ENCODE measurements around the gene TUBB1.
A peak's percentile ranks its signal among the peaks of the same experiment; 100 is the strongest.

The TUBB1 gene

DNA sequence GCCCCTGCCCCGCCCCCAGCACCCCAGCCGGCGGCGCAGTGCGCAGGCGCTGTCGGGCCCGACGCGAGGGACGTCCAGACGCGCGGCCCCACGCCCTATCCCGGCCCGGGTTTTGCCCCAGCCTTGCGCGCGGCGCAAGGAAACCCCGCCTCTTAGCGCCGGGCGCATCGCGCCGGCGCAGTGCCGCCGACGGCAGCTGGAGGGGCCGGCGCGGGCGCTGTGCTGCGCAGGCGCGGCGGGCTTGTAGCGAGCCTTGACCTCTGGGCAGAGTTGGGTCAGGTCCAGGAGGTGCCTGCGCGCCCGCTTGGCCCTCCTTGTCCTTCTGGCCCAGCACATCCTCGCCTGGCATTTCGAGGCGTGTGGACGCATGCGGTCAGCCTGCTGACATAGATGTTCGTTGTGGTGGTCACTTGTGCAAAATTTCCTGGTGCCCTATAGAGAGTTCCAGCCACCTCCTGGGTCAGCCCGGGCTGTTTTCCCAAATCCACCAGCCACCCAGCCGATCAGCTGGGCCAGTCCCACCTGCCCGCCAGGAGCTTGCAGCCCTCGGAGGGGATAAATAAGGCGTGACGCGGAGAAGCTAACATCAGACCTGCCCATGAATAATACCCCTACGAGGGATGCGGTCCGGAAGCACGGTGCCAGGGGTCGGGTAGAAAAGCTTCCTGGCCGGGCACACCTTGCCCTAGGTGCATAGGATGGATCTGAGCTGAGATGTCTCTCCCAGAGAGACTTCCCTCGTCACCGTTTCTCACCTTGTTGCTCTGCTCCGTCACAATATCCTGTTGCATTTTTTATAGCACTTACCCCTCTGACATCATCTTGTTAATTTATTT lies 23.8 kb downstream of the TUBB1 start:
- Histone ChIP-seq H3K9ac (ENCODE audit: low read length) (peak overlapping the region; percentile 72), H3K9me2 (replicated peaks; ENCODE audit: insufficient read depth, low read length) (no peaks in the 10 kb centered on the region), H3K36me3 (replicated peaks; ENCODE audit: insufficient read depth, low read length) (no peaks in the 10 kb centered on the region; the same call in 1 of the 2 replicates), H3K9me3 (replicated peaks; ENCODE audit: insufficient read depth, low read length) (no peaks in the 10 kb centered on the region), H3K27me3 (replicated peaks; ENCODE audit: insufficient read depth, low read length) (no peaks in the 10 kb centered on the region), H3K79me2 (ENCODE audit: low read length) (peaks cover 46% of the 10 kb centered on the region), H3K4me2 (ENCODE audit: low read depth, low read length) (peak overlapping the region; percentile 98), H4K20me1 (ENCODE audit: insufficient read depth, low read length) (0 out of 2 replicates have a peak, but pooled peaks cover 4% of the 10 kb centered on the region), H2AFZ (ENCODE audit: low read length) (peak overlapping the region; percentile 98), H3K27ac (ENCODE audit: low read length) (no peak overlapping the region; the same call in 1 of the 2 replicates), H3K4me3 (ENCODE audit: low read length) (peak overlapping the region; percentile 81), H3F3A (ENCODE audit: insufficient read depth, low read length) (no peaks in the 10 kb centered on the region), H3K4me1 (ENCODE audit: low read length) (peaks cover 14% of the 10 kb centered on the region)
- DNase-seq, result peak; percentile 97
- TF ChIP-seq EZH2phosphoT487 (IDR thresholded peaks at IDR 0.05; ENCODE audit: low read length) (no peak), EZH2 (optimal IDR thresholded peaks at IDR 0.05; ENCODE audit: low read depth, low read length) (no peak)
- TF ChIP-seq, protein P1, sequence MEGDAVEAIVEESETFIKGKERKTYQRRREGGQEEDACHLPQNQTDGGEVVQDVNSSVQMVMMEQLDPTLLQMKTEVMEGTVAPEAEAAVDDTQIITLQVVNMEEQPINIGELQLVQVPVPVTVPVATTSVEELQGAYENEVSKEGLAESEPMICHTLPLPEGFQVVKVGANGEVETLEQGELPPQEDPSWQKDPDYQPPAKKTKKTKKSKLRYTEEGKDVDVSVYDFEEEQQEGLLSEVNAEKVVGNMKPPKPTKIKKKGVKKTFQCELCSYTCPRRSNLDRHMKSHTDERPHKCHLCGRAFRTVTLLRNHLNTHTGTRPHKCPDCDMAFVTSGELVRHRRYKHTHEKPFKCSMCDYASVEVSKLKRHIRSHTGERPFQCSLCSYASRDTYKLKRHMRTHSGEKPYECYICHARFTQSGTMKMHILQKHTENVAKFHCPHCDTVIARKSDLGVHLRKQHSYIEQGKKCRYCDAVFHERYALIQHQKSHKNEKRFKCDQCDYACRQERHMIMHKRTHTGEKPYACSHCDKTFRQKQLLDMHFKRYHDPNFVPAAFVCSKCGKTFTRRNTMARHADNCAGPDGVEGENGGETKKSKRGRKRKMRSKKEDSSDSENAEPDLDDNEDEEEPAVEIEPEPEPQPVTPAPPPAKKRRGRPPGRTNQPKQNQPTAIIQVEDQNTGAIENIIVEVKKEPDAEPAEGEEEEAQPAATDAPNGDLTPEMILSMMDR (IDR thresholded peaks at IDR 0.05; ENCODE audit: low read length), result no peak

DNA sequence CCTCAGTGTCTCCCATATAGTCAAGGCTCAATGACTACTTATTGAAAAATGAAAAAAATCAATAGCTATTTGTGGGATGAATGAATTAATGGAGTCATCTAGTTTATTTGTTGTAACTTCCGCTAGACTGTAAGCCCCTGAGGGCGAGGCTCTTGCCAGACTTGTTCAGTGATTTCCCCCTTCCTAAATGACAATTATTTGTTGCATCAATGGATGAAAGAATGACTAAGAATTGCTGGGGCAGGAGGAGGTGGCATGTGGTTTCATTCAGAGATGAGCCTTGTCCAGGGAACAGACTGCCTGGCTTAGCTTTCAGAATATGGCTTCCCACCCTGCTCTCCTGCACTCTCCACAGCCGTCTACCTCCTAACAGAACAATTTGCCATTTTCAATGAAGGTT lies 24.5 kb downstream of the TUBB1 start:
- Histone ChIP-seq H3K27me3 (replicated peaks; ENCODE audit: insufficient read depth, low read length) (no peaks in the 10 kb centered on the region), H3K4me2 (ENCODE audit: low read depth, low read length) (peak overlapping the region; percentile 98; the same call in 1 of the 2 replicates), H4K20me1 (ENCODE audit: insufficient read depth, low read length) (0 out of 2 replicates have a peak, but pooled peaks cover 4% of the 10 kb centered on the region), H3K9me2 (replicated peaks; ENCODE audit: insufficient read depth, low read length) (no peaks in the 10 kb centered on the region), H3K4me3 (ENCODE audit: low read length) (no peak overlapping the region), H3F3A (ENCODE audit: insufficient read depth, low read length) (no peaks in the 10 kb centered on the region), H2AFZ (ENCODE audit: low read length) (peak overlapping the region; percentile 98; the same call in 1 of the 2 replicates), H3K9ac (ENCODE audit: low read length) (no peak overlapping the region), H3K79me2 (ENCODE audit: low read length) (peaks cover 39% of the 10 kb centered on the region), H3K36me3 (replicated peaks; ENCODE audit: insufficient read depth, low read length) (no peaks in the 10 kb centered on the region), H3K9me3 (replicated peaks; ENCODE audit: insufficient read depth, low read length) (no peaks in the 10 kb centered on the region), H3K4me1 (ENCODE audit: low read length) (peaks cover 14% of the 10 kb centered on the region), H3K27ac (ENCODE audit: low read length) (no peak overlapping the region)
- TF ChIP-seq EZH2 (optimal IDR thresholded peaks at IDR 0.05; ENCODE audit: low read depth, low read length) (no peak), EZH2phosphoT487 (IDR thresholded peaks at IDR 0.05; ENCODE audit: low read length) (no peak)
- TF ChIP-seq, protein P1 (IDR thresholded peaks at IDR 0.05; ENCODE audit: low read length), result no peak
- no peak for DNase-seq

DNA sequence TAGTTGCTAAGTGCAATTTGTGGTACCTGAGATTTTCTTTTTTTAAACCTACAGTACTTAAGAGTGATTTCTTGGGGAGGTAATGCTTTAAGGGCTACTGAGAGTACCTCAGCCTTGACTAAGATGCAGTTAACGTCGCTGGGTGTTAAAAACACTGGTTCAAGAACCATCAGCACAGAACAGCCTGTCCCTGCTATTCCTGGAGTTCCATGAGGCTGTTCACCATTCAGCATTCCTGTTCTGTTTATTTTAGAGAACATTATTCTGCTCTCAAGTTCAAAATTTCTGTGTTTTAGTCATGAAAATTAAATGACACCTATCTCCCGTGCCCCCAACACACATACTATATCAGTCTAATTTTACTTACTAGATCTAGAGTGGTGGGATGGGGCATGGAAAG lies 25.1 kb downstream of the TUBB1 start:
- H3K9me2 ChIP-seq (replicated peaks; ENCODE audit: insufficient read depth, low read length), result no peaks in the 10 kb centered on the region
- no peaks in the 10 kb centered on the region for H3K36me3 ChIP-seq (replicated peaks; ENCODE audit: insufficient read depth, low read length)
- H2AFZ ChIP-seq (ENCODE audit: low read length), result no peak overlapping the region
- no peak for TF ChIP-seq EZH2phosphoT487 (IDR thresholded peaks at IDR 0.05; ENCODE audit: low read length)
- no peak for TF ChIP-seq EZH2 (optimal IDR thresholded peaks at IDR 0.05; ENCODE audit: low read depth, low read length)
- TF ChIP-seq, protein P1 (IDR thresholded peaks at IDR 0.05; ENCODE audit: low read length), result no peak
- no peak overlapping the region for H3K4me3 ChIP-seq (ENCODE audit: low read length)
- 0 out of 2 replicates have a peak, but pooled peaks cover 4% of the 10 kb centered on the region for H4K20me1 ChIP-seq (ENCODE audit: insufficient read depth, low read length)
- no peak overlapping the region for H3K9ac ChIP-seq (ENCODE audit: low read length)
- no peaks in the 10 kb centered on the region for H3K27me3 ChIP-seq (replicated peaks; ENCODE audit: insufficient read depth, low read length)
- H3K4me1 ChIP-seq (ENCODE audit: low read length), result peaks cover 14% of the 10 kb centered on the region
- H3K79me2 ChIP-seq (ENCODE audit: low read length), result peaks cover 33% of the 10 kb centered on the region
- no peaks in the 10 kb centered on the region for H3K9me3 ChIP-seq (replicated peaks; ENCODE audit: insufficient read depth, low read length)
- no peaks in the 10 kb centered on the region for H3F3A ChIP-seq (ENCODE audit: insufficient read depth, low read length)
- H3K27ac ChIP-seq (ENCODE audit: low read length), result no peak overlapping the region
- H3K4me2 ChIP-seq (ENCODE audit: low read depth, low read length), result no peak overlapping the region
- DNase-seq, result no peak
